ENCODE measurements around the gene ATP2A3.
"Not testable (repeated sequence)": the region's sequence is repeated elsewhere in the genome, so short reads cannot be mapped to it uniquely, and the experiment has no call there.

Gene ATP2A3

DNA sequence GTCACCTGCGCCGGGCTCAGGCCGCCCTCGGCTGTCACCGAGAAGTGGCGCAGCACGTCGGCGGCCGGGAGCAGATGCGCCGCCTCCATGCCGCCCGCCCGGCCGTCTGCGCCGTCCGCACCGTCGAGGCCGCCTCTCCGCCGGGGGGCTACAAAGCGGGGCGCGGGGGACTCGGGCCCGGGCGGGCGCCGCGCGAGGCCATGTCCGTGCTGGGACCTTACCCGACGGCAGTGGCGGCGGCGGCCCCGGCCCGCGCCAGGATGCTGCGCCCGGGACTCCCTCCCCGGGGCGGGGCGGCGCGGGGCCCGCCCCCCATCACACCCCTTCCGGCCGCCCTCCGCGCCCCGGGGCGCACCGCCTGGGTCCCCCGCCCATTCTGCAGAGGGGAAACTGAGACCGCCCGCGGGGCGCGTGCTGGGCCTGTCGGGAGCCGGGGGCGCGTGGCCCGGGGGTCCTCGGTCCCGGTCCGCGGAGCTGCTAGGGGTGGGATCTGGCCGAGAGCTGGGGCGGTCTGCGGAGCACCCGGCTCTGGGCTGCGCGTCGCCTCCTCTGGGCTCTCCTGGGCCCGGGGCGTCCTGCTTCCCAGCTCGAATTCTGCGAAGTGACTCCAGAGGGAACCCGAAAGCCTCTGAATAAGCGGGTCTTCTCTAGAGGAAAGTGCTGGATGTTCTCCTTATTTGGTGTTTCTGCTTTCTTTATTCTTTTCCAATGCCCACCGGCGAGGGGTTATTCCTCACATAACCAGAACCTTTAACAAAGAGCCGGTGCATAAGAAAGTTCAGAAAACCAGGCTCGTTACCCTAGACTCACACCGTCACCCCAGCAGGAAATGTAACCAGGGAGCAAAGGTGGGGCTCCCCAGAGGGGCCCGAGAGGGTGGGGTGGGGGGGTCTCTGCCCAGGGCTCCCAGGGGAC is at the start of gene ATP2A3:
Gene ATP2A3, minus strand, starts transcription at position 235 of the 915 bp plus-strand sequence. Its CDS starts 146 bp downstream, at position 89.
- no peak for DNase-seq

DNA sequence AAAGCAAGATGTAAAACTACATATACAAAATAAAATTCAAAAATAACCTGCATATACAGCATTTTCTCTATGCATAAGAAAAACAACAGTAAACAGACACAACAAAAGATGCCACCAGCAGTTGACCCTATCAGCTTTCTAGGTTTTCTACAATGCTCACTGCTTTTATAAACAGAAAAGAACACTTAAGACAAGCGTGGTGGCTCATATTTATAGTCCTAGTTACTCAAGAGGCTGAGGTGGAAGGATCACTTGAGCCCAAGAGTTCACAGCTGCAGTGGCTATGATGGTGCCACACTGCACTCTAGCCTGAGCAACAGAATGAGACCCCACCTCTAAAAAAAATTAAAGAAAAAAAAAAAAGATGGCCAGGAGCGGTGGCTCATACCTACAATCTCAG is 46.5 kb upstream of the ATP2A3 start:
- DNase-seq, result no peak

DNA sequence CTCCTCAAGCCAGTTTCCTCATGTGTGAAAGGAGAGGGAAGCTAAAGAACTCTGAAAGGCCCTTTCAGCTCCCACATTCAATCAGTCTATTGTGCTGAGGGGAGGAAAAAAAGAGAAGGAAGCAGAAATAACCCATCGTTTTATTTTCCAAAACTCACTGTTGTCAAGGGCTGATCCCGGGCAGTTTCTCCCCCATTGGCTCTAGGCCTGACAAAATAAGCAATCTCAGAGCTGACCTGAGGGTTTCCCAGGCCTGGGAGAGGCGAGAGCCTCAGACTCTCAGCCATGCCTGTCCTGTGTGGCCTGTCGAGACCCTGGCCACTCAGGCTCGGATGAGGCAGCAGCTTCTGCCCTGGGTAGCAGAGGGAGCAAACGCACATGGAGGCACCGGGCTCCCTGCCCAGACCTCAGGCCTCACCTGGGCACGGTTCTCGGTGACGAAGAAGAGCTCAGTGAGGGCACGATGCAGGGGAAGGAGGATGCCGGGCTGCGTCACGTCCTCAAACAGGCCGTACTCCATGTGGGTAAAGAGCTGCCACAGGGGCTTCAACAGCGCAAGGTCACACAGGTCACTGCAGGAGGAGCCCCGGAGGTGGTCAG is 45.0 kb upstream of the ATP2A3 start:
- no peak for DNase-seq

DNA sequence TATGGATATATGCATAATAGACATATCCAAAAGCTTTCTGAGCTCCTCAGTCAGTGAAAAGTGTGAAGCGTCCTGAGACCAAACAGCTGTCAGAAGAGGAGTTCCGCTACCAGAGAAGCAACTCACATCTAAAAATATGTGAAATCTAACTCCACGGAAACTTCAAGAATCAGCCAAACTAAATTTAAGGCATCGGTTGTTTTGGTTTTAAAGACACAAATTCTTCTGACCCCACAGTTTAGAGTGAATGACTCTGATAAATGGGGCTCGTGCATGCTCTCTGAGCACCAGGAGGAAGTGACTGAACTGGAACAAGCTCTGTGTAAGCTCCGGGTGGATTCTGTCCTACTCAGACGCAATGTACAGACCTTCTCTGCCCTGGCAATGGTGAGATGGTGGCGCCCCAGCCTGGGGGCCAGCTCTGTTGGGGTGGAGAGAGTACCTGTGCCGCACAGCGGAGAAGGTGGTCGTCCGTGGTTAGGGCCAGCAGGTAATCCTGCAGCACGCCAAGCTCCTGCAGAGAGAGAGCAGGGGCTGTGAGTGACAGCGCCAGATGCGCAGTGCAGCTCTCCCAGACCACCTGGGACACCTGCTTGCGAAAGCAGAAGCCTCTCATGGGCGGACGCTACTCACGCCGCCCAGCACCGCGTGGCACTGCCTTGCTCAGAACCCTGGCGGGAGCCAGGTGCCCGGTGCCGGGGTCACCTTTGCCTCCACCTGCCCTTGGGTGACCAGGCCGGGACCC is 44.4 kb upstream of the ATP2A3 start:
- DNase-seq, result no peak

DNA sequence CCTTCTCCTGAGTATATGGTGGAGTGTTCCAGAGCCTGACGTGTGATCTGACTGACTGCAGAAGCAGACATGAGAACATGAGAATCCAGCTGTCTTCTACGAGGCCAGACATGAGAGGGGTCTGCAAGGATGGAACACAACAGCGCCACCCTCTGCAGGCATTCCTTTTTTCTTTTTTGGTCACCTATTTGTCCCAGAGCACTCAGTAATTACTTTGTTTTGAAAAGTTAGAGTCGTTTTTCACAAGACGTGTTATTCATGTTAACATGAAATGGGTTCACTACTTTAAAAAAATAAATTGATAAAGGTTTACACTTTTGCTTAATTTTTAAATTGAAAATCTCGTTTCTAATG is 43.8 kb upstream of the ATP2A3 start:
- no peak for DNase-seq

DNA sequence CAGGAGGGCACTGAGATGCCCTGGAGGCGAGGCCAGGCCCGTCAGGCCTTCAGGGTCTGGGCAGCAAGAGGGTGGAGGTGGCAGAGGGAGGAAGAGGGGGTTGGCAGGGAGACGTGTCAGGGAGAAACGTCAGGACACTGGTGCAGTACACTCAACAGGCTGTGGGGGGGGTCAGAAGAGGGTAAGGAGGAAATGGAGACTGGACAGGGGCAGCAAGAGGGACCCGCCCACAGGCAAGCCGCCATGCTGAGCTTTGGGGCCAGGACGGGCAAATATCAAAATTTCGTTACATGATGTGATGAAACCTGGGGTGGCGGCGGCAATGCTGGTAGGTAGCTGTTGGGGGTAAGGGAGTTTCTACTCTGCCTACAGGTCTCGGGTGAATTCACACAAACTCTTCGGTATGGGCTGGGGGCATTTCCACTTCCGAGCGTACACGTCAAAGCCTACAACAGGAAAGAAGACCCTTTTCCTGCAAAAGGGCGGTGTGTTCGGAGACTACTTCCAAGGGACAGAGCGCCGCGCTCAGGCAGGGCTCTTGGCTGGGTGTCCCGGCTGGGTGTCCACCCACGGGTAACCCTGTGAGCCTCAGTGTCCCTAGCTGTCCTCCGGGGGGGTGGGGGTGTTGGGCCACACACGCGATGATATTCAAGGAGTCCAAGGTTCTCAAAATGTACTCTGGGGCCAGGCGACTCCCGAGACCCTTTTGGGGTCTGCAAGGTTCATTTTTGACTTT is 43.3 kb upstream of the ATP2A3 start:
- DNase-seq, result no peak

DNA sequence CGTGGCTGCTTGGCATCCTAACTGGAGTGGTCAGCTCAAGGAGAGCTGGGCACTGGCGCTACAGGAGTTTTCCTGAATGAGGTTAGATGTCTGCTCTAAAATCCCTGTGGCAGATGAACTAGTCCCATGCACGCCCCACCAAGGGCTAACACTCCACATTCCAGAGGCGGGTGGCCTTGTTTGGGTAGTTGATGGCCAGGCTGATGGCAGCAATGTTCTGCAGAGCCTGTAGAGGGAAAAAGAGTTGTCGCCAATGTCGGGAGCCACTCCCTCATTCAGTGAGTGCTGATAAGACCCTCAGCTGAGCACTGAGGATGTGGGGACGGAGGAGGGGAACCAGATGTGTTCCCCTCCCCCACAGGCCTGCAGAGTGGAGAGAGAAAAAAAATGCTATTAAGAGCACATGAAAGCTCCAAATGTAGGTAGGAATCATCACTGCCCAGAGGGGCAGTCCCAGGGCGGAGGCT is 42.5 kb upstream of the ATP2A3 start:
- DNase-seq, result no peak

DNA sequence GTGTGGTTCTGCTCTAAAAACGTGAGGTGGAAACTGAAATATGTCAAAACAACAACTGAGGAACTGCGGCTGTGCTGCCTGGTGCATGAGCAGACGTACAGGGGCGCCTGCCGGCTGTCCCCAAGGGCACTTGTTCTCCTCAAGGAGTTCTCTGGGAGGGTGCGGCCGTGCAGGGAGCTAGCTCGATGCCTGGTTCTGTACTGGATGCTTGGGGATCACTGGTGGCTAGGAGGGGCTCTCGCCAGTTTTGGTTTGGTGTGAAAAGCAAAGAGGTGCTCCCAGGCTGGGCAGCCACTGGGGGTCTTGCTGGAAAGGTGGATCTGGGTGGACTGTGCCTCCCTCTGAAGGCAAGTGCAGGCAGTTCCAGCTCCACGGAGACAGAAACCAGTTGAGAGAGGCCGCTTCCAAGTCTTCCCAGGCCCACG is 41.9 kb upstream of the ATP2A3 start:
- no peak for DNase-seq

DNA sequence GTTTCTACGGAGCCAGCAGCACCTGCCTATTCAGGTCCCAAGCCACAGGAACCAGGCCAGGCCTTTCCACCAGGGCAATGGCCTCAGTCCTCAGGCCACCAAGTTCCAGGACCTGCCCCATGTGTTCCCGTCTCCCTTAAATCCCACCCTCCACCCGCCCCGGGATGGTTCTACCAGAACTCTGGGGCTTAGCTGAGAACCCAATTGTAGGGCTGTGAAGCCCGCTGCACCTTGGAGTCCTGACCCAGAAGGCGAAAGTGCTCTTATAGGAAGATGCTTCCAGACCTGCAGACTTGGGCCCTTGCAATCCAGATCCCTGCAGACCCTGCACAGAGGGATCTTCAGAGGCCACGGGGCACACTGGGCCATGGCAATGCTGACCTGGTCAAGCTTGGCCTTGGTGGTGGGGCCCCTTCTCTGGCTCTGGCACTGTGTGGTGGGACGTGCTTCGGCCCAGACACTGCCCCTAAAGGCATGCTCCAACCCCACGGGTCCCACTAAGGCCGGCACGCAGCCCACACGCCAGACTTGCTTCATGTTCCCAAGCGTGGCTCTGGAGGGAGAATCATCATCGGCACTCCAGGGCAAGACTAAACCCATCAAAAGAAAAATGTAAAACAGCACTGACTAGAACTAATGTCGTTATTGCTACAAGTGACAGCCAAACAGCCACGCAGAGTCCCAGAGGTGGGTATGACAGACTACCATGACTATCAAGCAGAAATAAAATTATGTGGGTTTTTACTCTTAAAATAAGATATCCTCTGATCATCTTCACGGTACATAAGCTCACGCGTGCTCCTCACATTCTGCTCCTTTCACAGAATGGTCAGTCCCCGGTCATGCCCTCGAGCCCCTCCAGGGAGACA is 41.3 kb upstream of the ATP2A3 start:
- DNase-seq, result no peak

DNA sequence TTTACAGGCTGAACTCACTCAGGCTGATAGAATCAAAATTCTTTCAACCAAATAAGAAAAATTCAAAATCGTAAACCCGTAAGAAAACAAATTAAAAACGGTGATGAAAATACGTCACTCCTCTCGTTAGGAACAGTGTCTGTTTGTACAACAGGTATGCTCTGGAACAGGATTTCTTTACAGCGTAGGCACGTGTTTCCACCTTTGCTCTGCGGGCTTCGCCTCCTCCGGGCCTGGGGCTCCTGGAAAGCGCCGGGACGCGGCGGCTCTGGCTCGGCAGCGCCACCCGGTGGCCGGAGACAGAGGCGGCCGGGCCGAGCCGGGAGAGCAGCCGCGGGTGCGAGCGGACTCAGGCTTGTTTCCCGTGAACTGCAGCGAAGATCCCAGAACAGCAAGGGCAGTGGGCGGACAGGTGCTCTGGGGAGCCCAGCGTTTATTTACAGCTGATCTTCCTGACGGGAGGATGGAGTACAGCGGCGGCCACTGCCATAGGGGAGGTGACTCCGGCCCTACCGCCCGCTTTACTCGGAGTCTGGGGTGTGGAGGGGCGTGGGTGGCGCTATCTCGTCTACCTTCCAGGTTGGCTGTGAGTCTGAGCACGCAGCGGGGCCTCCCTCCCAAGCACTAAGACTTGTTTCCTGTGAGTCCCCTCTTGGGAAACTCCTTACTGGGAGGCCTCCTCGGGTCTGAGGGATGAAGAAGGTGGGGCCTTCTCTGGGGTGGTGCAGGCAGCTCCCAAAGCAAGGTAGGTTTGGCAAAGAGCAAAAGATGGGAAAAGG is 40.5 kb upstream of the ATP2A3 start:
- peak; percentile 34 for DNase-seq

DNA sequence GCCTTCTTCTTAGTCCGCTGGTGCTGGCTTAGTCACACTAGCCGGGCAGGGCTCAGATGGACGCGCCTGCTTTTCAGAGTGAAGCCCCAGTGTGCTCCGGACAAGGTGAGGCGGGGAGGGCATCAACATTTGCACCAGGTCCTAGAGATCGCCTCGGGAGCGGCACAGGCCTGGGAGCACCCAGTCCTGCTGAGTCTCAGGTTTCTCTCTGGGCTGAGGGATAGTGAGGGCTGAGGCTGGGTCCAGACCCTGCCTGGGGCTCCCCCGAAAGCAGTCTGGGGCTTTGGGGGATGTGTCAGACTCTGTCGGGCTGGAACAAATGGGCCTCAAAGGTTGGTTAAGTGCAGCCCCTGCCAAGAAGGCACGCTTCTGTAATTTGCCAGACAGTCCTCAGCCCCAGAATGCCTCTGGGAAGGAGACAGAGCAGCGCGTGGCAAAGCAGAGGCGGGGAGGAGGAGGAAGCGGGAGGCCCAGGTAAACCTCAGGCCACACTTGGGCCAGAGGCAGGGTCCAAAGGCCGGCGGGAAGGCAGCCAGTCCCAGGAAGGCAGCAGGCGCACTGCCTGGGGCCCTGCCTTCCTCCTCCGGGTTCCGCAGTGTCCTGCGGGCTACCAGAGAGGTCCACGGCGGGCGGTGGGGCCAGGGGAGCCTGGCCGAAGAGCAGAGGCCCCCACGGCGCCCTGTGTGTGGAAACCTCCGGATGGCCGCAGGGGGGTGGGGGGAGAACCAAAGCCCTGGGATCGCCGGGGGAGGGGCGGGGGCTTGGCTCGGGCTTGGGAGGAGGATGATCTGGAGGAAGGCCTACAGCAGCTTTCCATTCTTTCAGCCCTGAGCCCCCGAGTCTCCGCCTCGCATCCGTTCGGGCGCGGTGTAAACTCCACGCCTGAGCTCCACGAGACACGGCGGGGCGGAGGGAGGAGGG is 39.5 kb upstream of the ATP2A3 start:
- peak; percentile 18 for DNase-seq

DNA sequence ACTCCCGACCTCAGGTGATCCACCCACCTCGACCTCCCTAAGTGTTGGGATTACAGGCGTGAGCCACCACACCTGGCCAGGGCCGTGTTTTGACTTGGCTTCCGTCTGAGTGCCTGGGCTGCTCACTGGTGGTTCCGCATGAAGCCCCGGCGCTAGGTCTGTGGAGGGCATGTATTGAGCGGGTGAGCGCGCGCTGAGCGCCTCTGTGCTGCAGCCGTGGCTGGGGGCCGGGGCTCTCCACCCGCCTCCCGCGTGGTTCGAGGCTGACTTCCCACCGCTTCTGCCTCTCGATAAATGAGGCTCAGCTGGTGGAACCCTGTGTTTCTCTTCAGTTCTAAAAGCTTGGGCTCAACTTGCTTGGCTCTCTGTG is 38.9 kb upstream of the ATP2A3 start:
- DNase-seq, result no peak

DNA sequence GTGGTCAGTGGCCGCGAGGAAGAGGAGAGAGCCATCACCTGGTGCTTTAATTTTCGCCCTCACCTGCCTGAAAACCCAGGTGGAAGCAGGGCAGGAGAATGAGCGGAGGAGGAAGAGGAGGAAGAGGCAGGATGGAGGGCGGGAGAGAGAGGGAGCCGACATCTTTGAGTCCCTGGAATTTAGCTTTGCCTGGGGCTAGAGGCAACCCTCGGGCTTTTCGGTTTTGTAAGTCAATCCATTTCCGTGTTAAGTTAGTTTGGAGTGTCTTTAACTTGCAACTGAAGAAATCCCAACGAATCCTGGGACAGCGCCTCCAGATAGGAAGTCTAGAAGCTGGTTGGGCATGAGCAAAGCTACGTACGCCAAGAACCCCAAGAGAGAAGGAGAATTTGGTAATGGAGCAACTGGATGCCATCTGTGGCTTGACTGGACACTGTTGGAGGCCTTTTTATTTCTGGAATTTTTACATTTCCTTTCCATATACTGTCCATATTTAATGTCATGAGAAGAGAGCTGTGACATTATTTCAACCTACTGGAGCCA is 36.9 kb upstream of the ATP2A3 start:
- peak; percentile 20 for DNase-seq

DNA sequence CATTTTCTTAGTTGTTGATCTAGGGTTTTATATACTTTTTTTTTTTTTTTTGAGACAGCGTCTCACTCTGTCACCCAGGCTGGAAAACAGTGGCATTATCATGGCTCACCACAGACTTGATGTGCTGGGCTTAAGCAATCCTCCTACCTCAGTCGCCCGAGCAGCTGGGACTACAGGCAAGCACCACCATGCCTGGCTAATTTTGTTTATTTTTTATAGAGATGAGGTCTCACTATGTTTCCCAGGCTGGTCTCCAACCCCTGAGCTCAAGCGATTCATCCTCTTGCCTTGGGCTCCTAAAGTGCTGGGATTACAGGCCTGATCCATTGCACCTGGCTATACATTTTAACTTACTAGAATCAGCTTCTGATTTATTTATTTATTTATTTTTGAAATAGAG is 34.2 kb upstream of the ATP2A3 start:
- no peak for DNase-seq

DNA sequence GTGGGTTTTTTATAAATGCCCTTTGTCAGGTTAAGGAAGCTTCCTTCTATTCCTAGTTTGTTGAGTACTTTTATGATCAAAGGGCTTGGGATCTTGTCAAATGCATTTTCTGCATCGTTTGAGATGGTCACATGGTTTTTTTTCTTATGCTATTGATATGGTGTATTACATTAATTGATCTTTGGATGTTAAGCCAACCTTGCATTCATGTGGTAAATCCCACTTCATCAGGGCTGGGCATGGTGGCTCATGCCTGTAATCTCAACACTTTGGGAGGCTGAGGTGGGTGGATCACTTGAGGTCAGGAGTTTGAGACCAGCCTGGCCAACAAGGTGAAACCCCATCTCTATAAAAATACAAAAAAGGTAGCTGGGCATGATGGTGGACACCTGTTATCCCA is 30.8 kb upstream of the ATP2A3 start:
- DNase-seq, result no peak

DNA sequence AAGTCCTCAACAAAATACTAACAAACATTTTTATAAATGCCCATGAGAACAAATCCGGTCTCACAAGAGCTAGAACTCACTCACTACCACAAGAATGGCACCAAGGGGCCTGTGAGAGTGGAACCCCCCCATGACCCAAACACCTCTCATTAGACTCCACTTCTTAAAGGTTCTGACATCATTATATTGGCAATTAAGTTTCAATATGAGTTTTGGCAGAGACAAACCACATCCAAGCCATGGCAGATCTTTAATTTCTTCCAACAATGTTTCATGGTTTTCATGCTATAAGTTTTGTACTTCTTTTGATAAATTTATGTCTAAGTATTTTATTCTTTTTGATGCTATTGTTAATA is 30.0 kb upstream of the ATP2A3 start:
- no peak for DNase-seq

DNA sequence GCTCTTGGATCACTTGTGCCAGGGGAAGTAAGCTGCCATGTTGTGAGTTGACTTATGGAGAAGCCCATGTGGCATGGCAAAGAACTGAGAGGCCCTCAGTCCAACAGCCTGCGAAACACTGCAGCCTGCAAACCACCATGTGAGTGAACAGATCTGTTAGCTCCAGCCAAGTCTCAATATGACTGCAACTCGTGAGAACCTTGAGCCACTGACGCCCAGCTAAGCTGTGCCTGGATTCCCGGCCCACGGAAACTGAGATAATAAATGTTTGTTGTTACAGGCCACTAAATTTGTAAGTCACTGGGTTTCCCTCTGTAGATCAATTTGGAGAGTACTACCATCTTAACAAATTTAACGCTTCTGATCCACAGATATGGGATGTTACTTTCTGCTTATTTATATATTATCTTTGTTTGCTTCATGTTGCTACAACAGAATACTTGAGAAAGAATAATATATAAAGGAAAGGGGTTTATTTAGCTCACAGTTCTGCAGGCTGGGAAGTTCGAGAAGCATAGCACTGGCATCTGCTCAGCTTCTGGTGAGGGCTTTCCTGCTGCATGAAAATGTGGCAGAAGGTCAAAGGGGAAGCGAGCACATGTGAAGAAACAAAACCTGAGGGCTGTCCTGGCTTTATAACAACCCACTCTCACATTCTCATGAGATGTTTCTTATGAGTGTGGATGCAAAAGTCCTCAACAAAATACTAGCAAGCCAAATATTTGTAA is 29.4 kb upstream of the ATP2A3 start:
- no peak for DNase-seq

DNA sequence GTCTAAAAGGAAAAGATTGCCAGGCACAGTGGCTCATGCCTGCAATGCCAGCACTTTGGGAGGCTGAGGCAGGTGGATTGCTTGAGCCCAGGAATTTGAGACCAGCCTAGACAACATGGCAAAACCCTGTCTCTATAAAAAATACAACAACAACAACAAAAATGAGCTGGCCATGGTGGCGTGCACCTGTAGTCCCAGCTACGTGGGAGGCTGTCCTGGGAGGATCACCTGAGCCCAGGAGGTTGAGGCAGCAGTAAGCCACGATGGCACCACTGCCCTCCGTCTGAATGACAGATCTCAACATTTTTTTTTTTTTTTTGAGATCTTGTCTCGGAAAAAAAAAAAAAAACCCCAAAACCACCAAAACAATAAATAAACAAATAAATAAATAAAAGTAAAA is 28.1 kb upstream of the ATP2A3 start:
- no peak for DNase-seq

DNA sequence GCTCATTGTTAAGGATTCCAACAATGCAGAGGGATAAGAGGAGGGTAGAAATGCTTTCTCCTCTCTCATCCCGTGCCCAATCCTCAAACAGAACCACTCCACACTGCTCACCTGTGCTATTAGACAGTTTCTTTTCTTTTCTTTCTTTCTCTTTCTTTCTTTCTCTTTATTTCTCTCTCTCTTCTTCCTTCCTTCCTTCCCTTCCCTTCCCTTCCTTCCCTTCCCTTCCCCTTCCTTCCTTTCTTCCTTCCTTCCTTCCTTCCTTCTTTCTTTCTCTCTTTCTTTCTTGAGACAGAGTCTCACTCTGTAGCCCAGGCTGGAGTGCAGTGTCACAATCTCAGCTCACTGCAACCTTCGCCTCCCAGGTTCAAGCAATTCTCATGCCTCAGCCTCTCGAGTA is 27.5 kb upstream of the ATP2A3 start:
- not testable (repeated sequence) for DNase-seq

Data from fibroblast of upper back skin (primary cell).